Kidney (tissue), 14 donors: Measurements from ENCODE around the gene PKN1. TPM values are rescaled to one million over a fixed set of nuclear protein-coding genes. Genes with fewer than 3 reads are reported as not detected.

ENCODE experiments used
- DNase-seq, 5 donors: peaks; one replicate each; pipeline ENCODE4 v3.0.0-alpha.2; 2013 to 2020
- FAIRE-seq: peaks from 2 replicates; lab custom pipeline; 2012; peaks lifted over from hg19 to GRCh38; lab: Jason Lieb, UNC
- H3K27ac ChIP-seq, 2 donors: one replicate each; pipeline ENCODE4 v1.7.0; 2013; ENCODE audit warnings: low read depth in 2 of 2, low read length in 2 of 2, inconsistent platforms in 1 of 2
- H3K27me3 ChIP-seq: one replicate; pipeline ENCODE4 v1.7.1; 2013; ENCODE audit warnings: low read length, inconsistent platforms; ENCODE audit not compliant: control insufficient read depth, insufficient read depth
- H3K36me3 ChIP-seq, 3 donors: one replicate each; pipeline versions ENCODE4 v1.7.0 to v1.7.1; 2013; ENCODE audit warnings: low read length in 3 of 3, control low read depth in 1 of 3, inconsistent platforms in 1 of 3; ENCODE audit not compliant: insufficient read depth in 3 of 3, control insufficient read depth in 2 of 3
- H3K4me1 ChIP-seq, 3 donors: one replicate each; pipeline versions ENCODE4 v1.7.0 to v1.7.1; 2013; ENCODE audit warnings: low read length in 3 of 3, inconsistent platforms in 1 of 3, low read depth in 1 of 3; ENCODE audit not compliant: control insufficient read depth in 2 of 3, insufficient read depth in 2 of 3
- H3K4me3 ChIP-seq, 3 donors: one replicate each; pipeline versions ENCODE4 v1.7.0 to v1.8.1; 2013; ENCODE audit warnings: low read length in 3 of 3, control low read depth in 1 of 3, inconsistent platforms in 1 of 3
- H3K9ac ChIP-seq, 3 donors: one replicate each; pipeline versions ENCODE4 v1.7.0 to v1.7.1; 2013; ENCODE audit warnings: low read length in 3 of 3, control low read depth in 1 of 3, inconsistent platforms in 1 of 3
- H3K9me3 ChIP-seq, 3 donors: one replicate each; pipeline versions ENCODE4 v1.7.0 to v1.7.1; 2013; ENCODE audit warnings: low read length in 3 of 3, control low read depth in 1 of 3, inconsistent platforms in 1 of 3; ENCODE audit not compliant: control insufficient read depth in 2 of 3, insufficient read depth in 1 of 3
- intact Hi-C: fragments of 100-400 bp; cut with DNase I; formaldehyde crosslinking; loops from one replicate; pipeline ENCODE4 v1.11.1; 2022
- polyA plus RNA-seq: library from polyadenylated mRNA; stranded (reverse); fragments of 350-450 nt; fragmentation: Illumina TruSeq; extraction: RNeasy Lipid Tissue Mini Kit (QIAGEN cat#74804); gene quantifications from one replicate; pipeline ENCODE4 v1.2.3, GENCODE V29; 2014; ENCODE audit warnings: low read depth, low replicate concordance; ENCODE audit not compliant: insufficient read depth
- total RNA-seq: library from RNA; stranded (reverse); fragmentation: NEBNext Ultra II Directional; extraction: Animal tissue kit (Norgen Biotek cat#: 25700); gene quantifications from one replicate; pipeline ENCODE4 v1.2.1, GENCODE V29; 2021
- TF ChIP-seq, protein P1 (sequence below): IDR thresholded peaks from 3 replicates; pipeline ENCODE4 v1.5.1; 2012; ENCODE audit warnings: mild to moderate bottlenecking, moderate library complexity, borderline replicate concordance; ENCODE audit not compliant: insufficient read depth; ENCODE audit errors: extremely low read depth
- donor health status: control.
- donor health status: control.
- donor health status: control.
- donor health status: control.
- donor health status: control.
- donor health status: DM: yes; HTN: yes; CAD: no.
- donor health status: Normal renal cell carcinoma (clear cell type).

The PKN1 gene
- total and polyA plus RNA-seq, 2 donors from 2014 or later, result 67.7 to 103 TPM

DNA sequence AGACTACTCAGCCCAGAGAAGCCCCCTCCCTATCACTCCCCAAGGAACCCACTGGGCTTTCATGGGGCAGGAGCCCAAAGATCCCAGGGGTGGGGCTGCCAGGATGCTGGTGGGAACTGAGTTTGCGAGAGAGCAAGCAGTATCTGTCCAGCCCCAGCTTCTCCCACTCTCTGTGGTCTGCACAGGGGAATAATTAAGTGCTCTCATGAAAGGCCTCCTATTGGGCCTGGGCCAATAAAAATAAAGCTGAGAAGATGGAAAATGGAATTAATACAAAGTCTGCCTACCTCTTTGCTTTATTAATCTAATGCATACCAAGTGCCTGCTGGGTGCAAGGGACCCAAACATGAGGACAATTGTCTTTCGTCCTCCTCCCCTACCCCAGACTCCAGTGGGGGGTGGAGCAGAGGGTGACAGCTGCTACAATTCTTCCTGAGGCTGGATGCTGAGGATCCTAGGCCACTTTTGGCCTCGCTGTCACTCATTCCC lies 19.4 kb upstream of the PKN1 start:
- FAIRE-seq (no peak), DNase-seq (peak in 2 of 5 donors; percentile 32 to 77)
- TF ChIP-seq, protein P1, sequence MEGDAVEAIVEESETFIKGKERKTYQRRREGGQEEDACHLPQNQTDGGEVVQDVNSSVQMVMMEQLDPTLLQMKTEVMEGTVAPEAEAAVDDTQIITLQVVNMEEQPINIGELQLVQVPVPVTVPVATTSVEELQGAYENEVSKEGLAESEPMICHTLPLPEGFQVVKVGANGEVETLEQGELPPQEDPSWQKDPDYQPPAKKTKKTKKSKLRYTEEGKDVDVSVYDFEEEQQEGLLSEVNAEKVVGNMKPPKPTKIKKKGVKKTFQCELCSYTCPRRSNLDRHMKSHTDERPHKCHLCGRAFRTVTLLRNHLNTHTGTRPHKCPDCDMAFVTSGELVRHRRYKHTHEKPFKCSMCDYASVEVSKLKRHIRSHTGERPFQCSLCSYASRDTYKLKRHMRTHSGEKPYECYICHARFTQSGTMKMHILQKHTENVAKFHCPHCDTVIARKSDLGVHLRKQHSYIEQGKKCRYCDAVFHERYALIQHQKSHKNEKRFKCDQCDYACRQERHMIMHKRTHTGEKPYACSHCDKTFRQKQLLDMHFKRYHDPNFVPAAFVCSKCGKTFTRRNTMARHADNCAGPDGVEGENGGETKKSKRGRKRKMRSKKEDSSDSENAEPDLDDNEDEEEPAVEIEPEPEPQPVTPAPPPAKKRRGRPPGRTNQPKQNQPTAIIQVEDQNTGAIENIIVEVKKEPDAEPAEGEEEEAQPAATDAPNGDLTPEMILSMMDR, result no peak
- peaks cover 5 to 32% (median 14%) of the 10 kb centered on the region in 3 donors for H3K36me3 ChIP-seq
- peaks cover 0 to 21% (median 0%) of the 10 kb centered on the region in 3 donors for H3K4me1 ChIP-seq
- H3K9ac ChIP-seq, result no peak overlapping the region
- no peaks in the 10 kb centered on the region for H3K27me3 ChIP-seq
- intact Hi-C loops, result no loop called here
- H3K27ac ChIP-seq, result no peak overlapping the region
- no peak overlapping the region for H3K4me3 ChIP-seq
- H3K9me3 ChIP-seq, result no peaks in the 10 kb centered on the region

DNA sequence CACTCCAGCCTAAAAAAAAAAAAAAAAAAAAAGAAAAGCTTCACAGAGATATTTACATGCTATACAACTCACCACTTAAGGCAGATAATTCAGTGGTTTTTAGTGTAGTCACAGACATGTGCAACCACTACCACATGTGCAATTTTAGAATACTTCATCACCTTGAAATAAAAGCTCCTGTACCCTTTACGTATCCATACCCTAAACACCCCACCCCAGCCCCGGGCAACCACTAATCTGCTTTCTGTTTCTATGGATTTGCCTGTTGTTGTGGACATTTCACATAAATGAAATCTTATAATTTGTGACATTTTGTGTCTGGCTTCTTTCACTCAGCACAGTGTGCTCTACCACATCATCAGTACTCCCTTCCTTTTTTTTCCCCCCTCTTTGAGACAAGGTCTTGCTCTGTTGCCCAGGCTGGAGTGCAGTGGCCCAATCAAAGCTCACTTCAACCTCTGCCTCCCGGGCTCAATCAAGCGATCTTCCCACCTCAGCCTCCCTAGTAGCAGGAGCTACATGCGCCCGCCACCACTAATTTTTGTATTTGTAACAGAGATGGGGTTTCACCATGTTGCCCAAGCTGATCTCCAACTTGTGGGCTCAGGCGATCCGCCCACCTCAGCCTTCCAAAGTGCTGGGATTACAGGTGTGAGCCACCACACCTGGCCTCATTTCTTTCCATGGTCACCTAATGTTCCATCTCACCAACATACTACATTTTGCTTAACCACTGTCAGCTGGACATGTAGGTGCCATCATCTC lies 18.0 kb upstream of the PKN1 start:
- TF ChIP-seq, protein P1, result no peak
- Histone ChIP-seq H3K4me3 (no peak overlapping the region), H3K27me3 (no peaks in the 10 kb centered on the region), H3K9me3 (no peaks in the 10 kb centered on the region), H3K9ac (no peak overlapping the region), H3K27ac (no peak overlapping the region), H3K4me1 (peaks cover 0 to 19% (median 0%) of the 10 kb centered on the region in 3 donors), H3K36me3 (peaks cover 5 to 21% (median 7%) of the 10 kb centered on the region in 3 donors)
- no peak for DNase-seq
- FAIRE-seq, result no peak
- intact Hi-C loops, result no loop called here

DNA sequence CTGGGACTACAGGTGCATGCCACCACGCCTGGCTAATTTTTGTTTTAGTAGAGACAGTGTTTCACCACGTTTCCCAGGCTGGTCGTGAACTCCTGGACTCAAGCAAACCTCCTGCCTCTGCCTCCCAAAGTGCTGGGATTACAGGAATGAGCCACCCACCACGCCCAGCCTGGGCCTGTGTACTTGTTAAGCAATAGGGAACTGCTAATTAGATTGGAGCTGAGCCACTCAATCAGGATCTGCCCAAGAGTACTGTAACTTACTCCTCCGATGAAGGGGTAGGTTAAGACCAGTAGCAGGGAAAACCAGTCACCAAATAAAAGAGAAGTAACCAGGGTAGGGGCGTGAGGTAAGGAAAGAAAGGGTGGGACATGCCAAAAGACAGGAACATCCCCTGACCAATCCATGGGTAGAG lies 16.3 kb upstream of the PKN1 start:
- no peak overlapping the region for H3K4me3 ChIP-seq

More for the DNA sequence above, 16.3 kb upstream of the PKN1 start:
- no peaks in the 10 kb centered on the region for H3K27me3 ChIP-seq
- H3K9me3 ChIP-seq, result no peaks in the 10 kb centered on the region
- DNase-seq, result no peak
- no peak for FAIRE-seq
- H3K9ac ChIP-seq, result peak overlapping the region in 1 of 3 donors; percentile 29
- peaks cover 4 to 10% (median 4%) of the 10 kb centered on the region in 3 donors for H3K36me3 ChIP-seq
- TF ChIP-seq, protein P1, result no peak
- no peak overlapping the region for H3K27ac ChIP-seq
- H3K4me1 ChIP-seq, result peaks cover 0 to 18% (median 0%) of the 10 kb centered on the region in 3 donors
- intact Hi-C loops, result no loop called here
